ENCODE measurements around the gene KIAA0586.

GRCh38 chr14:58467575-58467974 lies 40.1 kb downstream of the KIAA0586 start:
- TF ChIP-seq POLR2AphosphoS5 (IDR thresholded peaks at IDR 0.05; ENCODE audit: insufficient read depth, low read depth, low read length) (no peak), CTCF (IDR thresholded peaks at IDR 0.05; ENCODE audit: extremely low read depth in 1 of 2, insufficient read depth in 1 of 2, low read depth in 1 of 2, low read length in 2 of 2) (no peak)
